HL-60 (cell line): Measurements from ENCODE around the gene PTEN.

Experiments used
- DNase-seq, 2 experiments: peaks; one replicate each; pipeline ENCODE4 v3.0.0-alpha.2; 2010 to 2020; ENCODE audit warnings: low read depth in 1 of 2, low spot score in 1 of 2
- H3K27ac ChIP-seq: fragments of 250-450 bp; sonication (Bioruptor Pico); replicated peaks from 2 replicates; pipeline ENCODE4 v1.5.1; 2020; ENCODE audit warnings: mild to moderate bottlenecking, moderate library complexity
- H3K27me3 ChIP-seq: fragments of 250-450 bp; sonication (Bioruptor Pico); 2 replicates; pipeline ENCODE4 v1.5.1; 2021; ENCODE audit warnings: mild to moderate bottlenecking, moderate library complexity; ENCODE audit not compliant: insufficient read depth, poor library complexity, severe bottlenecking
- H3K4me3 ChIP-seq: replicated peaks from 2 replicates; pipeline ENCODE4 v1.5.1; 2011; ENCODE audit warnings: mild to moderate bottlenecking, control low read depth, low read length; ENCODE audit not compliant: insufficient read depth
- CTCF ChIP-seq: IDR thresholded peaks from one replicate; pipeline ENCODE4 v1.5.1; 2011; ENCODE audit warnings: low read length, control low read depth, inconsistent platforms; ENCODE audit not compliant: insufficient read depth
- GABPA ChIP-seq: IDR thresholded peaks from 2 replicates; pipeline ENCODE4 v1.6.1; 2012; ENCODE audit warnings: low read depth
- POLR2AphosphoS5 ChIP-seq: IDR thresholded peaks from 2 replicates; pipeline ENCODE4 v1.6.1; 2012; ENCODE audit warnings: low read depth
- REST ChIP-seq: IDR thresholded peaks from 2 replicates; pipeline ENCODE4 v1.6.1; 2012; ENCODE audit warnings: low read depth; ENCODE audit not compliant: insufficient replicate concordance
- SPI1 ChIP-seq: IDR thresholded peaks from 2 replicates; pipeline ENCODE4 v1.6.1; 2012; ENCODE audit warnings: low read depth, mild to moderate bottlenecking, borderline replicate concordance

The PTEN gene

GRCh38 chr10:87842776-87843497 lies 20.5 kb upstream of the PTEN start:
- no peaks in the 10 kb centered on the region for H3K27me3 ChIP-seq
- TF ChIP-seq REST, result no peak
- TF ChIP-seq SPI1, result no peak
- no peak for TF ChIP-seq GABPA
- TF ChIP-seq POLR2AphosphoS5, result no peak
- TF ChIP-seq CTCF, result no peak
- H3K4me3 ChIP-seq, result no peak overlapping the region
- no peak overlapping the region for H3K27ac ChIP-seq
- DNase-seq, result no peak

- DNase-seq, result no peak
- H3K4me3 ChIP-seq, result no peak overlapping the region
- H3K27me3 ChIP-seq, result no peaks in the 10 kb centered on the region
- no peak for TF ChIP-seq SPI1
- TF ChIP-seq CTCF, result no peak
- TF ChIP-seq GABPA, result no peak
- TF ChIP-seq REST, result no peak
- no peak for TF ChIP-seq POLR2AphosphoS5
- H3K27ac ChIP-seq, result no peak overlapping the region
Observed at GRCh38 chr10:87843714-87844113, 19.7 kb upstream of the PTEN start.

GRCh38 chr10:87844837-87845623 lies 18.4 kb upstream of the PTEN start:
- H3K4me3 ChIP-seq, result no peak overlapping the region
- TF ChIP-seq POLR2AphosphoS5 (no peak), REST (no peak), CTCF (no peak), SPI1 (no peak), GABPA (no peak)
- H3K27me3 ChIP-seq, result no peaks in the 10 kb centered on the region
- no peak for DNase-seq
- H3K27ac ChIP-seq, result no peak overlapping the region
